GM20000 (cell line): Measurements from ENCODE around the gene GNAQ.

ENCODE experiments used
- DNase-seq: peaks from one replicate; pipeline ENCODE4 v3.0.0; 2012; ENCODE audit warnings: low spot score
- TF ChIP-seq, protein P1 (sequence below): IDR thresholded peaks from 2 replicates; pipeline ENCODE4 v1.5.1; 2012; ENCODE audit warnings: mild to moderate bottlenecking, control low read depth; ENCODE audit errors: extremely low read depth, missing control alignments

The GNAQ gene

DNA sequence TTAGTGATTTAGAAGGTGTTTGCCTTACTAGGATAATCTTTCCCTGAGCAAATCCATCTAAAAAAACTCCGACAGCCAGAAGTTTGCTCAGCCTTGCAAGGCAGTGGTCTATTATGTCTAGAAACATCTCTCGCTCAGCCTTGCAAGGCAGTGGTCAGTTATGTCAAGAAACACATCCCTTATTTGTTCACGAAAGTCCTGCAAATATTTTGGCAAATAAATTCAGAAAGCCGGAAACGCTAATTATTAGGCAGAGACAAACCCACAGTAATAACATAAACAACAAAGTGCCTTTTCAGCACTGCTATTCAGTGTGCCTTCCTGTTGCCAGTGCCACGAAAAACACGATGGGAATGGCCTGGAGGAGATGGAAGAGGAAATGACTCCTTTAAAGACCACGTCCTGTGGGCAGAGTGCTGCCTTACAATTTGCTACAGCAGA lies 184.5 kb downstream of the GNAQ start:
- DNase-seq: no peak

DNA sequence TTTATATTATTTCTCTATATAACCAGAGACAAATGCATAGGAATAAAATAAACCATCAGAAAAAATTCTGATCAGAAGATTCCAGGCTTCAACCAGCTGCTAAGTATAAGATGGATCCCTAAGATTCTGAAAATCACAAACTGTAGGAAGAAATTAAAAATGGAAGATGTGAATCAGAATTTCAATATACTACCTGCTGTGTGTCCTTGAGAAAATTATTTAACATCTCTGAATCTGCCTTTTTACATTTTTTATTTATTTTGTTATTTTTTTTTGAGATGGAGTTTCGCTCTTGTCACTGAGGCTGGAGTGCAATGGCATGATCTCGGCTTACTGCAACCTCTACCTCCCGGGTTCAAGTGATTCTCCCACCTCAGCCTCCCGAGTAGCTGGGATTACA lies 187.2 kb downstream of the GNAQ start:
- no peak for DNase-seq
- TF ChIP-seq, protein P1, sequence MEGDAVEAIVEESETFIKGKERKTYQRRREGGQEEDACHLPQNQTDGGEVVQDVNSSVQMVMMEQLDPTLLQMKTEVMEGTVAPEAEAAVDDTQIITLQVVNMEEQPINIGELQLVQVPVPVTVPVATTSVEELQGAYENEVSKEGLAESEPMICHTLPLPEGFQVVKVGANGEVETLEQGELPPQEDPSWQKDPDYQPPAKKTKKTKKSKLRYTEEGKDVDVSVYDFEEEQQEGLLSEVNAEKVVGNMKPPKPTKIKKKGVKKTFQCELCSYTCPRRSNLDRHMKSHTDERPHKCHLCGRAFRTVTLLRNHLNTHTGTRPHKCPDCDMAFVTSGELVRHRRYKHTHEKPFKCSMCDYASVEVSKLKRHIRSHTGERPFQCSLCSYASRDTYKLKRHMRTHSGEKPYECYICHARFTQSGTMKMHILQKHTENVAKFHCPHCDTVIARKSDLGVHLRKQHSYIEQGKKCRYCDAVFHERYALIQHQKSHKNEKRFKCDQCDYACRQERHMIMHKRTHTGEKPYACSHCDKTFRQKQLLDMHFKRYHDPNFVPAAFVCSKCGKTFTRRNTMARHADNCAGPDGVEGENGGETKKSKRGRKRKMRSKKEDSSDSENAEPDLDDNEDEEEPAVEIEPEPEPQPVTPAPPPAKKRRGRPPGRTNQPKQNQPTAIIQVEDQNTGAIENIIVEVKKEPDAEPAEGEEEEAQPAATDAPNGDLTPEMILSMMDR: no peak

More for the DNA sequence above, 184.5 kb downstream of the GNAQ start:
- TF ChIP-seq, protein P1: no peak

DNA sequence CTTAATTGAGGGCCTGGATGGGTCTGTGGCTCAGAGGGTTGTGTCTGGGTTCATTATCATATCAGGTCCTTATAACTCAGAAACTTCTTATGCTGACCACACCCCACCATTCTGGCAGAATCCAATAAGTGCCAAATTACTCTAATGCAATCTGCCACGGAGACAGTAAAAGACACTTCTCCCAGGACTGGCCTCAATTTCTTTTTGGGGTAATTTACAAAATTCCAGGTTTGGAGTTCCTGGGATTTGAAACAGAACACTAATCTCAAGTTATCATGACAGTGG lies 187.8 kb downstream of the GNAQ start:
- TF ChIP-seq, protein P1: no peak
- DNase-seq: no peak

DNA sequence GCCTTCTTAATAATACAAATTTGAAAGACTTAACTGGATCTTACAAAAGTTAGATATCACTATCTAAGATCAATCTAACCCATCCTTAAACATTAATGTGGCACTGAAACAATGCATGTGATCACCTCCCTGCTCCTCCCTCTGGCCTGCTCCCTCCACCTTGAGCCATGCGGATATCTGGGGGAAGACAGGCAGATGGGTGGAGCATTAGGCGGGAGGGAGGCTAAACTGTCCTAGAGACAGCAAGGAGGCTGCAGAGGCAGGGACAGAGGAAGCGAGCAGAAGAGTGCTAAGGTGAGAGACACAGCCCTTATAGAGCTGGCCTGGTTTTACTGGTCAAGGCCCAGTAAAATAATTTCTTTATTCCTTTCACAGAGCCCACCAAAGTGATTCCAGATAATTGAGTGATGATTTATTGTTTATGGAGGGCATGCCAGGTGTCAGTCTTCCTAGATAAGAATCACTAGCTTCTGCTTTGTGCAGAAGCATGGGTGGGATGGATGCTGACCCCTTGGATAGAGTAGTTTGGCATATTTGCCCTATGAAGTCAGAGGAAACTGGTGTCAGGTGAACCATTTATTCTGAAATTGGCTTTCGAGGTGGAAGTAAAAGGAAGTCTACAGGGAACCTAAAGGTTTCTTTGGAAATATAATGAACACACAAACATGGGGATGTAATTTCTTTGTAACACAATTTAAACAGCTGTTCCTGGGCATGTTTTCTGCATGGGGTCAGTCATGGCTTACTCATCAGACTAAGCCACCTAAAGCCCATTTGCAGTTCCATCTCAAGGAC lies 188.3 kb downstream of the GNAQ start:
- DNase-seq: no peak
- TF ChIP-seq, protein P1: no peak

DNA sequence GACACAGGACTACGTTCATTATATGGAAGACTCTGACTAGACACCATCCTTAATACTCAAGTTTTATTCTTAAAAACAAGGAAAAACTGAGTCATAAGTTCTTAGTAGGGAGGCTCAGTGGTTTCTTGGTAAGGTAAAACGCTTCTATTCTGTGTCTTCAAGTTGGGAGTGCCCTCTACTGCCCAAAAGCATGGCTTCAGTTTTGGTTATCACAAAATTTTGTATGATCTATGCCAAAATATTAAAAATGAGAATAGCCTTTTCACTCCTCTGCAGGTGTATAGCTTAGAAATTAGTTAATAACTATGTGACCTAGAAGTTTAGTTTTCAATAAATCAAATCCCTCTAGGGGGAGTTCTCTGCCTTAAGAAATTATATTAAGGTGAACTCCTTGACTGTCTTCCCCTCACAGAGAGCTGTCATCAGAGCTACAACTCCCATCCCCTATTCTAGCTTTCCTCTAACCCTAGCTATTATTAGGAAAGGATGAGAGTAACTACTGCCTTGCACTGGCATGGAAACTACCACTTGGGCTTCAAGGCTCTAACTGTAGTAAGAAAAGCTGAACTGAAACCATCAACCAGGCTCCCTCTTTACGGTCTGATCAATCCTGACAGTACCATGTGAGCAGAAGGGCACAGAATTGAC lies 189.7 kb downstream of the GNAQ start:
- TF ChIP-seq, protein P1: no peak
- no peak for DNase-seq

DNA sequence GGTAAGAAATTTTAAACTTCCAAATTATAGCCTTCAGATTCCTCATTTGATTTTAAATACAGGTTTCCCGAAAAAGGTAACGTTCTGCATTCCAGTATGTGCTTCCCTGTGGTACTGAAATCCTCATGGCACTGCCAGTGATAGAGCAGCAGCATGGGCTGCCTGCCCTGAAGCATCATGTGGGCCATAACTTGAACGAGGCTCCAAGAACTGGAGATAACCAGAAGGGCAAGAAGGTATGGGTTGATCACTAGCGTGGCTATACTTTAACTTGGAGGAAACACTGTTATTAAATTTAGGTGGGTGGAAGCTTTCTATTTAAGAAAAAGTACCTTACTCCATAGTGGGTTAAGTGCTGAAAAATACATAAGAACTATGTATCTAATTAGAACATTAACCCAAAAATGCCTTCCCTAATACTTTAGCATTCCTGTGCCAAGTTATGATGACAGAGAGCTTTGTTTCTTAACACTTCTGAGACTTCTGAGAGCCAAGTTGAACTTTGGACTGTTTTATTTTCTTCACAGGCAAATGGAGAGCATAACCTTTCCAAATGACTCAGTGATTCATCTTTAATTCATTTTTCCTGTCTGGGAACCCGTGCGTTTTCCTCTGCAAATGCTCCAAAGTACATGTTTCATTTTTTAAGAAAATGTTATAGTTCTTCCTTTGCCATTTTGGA lies 192.0 kb downstream of the GNAQ start:
- TF ChIP-seq, protein P1: no peak
- DNase-seq: no peak

DNA sequence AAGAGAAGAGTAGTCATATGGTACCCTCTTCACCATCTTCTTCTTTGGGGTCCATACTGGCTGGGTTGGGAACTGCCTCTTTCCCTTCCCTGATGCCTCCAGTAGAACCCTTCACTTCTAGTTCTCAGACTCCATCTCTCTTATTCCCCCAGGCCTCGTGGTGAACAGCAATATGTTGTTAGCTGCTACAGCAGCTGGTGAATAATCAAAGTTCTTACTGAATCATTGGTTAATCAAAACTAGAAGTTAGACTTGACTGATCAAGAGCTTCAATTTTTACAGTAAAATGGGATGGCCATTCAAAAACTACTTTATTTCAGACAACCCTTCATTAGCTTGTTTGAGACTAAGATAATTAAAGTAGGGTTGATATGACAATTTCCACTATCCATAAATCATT lies 192.6 kb downstream of the GNAQ start:
- DNase-seq: no peak

More for the DNA sequence above, 192.6 kb downstream of the GNAQ start:
- TF ChIP-seq, protein P1: no peak
